Measurements from ENCODE around the gene KLHDC7B.

KLHDC7B gene

GRCh38 chr22:50548040-50548920, 2.6 kb downstream of the KLHDC7B start:
- peak in 1 of 3 experiments; percentile 52 for DNase-seq (ENCODE audit: low read depth in 3 of 3)

- no peak for DNase-seq (ENCODE audit: low read depth in 3 of 3)
These were observed 3.5 kb downstream of the KLHDC7B start for GRCh38 chr22:50548921-50549790.

GRCh38 chr22:50550395-50550794, 4.7 kb downstream of the KLHDC7B start:
- DNase-seq (ENCODE audit: low read depth in 3 of 3): no peak

GRCh38 chr22:50551160-50551752, 5.6 kb downstream of the KLHDC7B start:
- no peak for DNase-seq (ENCODE audit: low read depth in 3 of 3)

GRCh38 chr22:50553310-50553709, 7.6 kb downstream of the KLHDC7B start:
- no peak for DNase-seq (ENCODE audit: low read depth in 3 of 3)

- DNase-seq (ENCODE audit: low read depth in 3 of 3): no peak
These were observed 11.0 kb downstream of the KLHDC7B start for GRCh38 chr22:50556703-50557102.

- no peak for DNase-seq (ENCODE audit: low read depth in 3 of 3)
These were observed 14.3 kb downstream of the KLHDC7B start for GRCh38 chr22:50560034-50560433.

- no peak for DNase-seq (ENCODE audit: low read depth in 3 of 3)
These were observed 16.0 kb downstream of the KLHDC7B start for GRCh38 chr22:50561401-50562358.

- DNase-seq (ENCODE audit: low read depth in 3 of 3): peak; percentile 94 to 98 (median 95)
These were observed 17.1 kb downstream of the KLHDC7B start, which contains the start of gene SYCE3 for GRCh38 chr22:50562523-50563412. TSS of gene SYCE3 (minus strand) at chr22:50562919. CDS start at chr22:50556405, 6,514 bp downstream.

GRCh38 chr22:50563413-50564160, 17.9 kb downstream of the KLHDC7B start:
- DNase-seq (ENCODE audit: low read depth in 3 of 3): no peak

GRCh38 chr22:50564289-50564688, 18.6 kb downstream of the KLHDC7B start:
- DNase-seq (ENCODE audit: low read depth in 3 of 3): no peak

GRCh38 chr22:50567721-50568252, 22.1 kb downstream of the KLHDC7B start:
- no peak for DNase-seq (ENCODE audit: low read depth in 3 of 3)

GRCh38 chr22:50568626-50569025, 22.9 kb downstream of the KLHDC7B start:
- DNase-seq (ENCODE audit: low read depth in 3 of 3): no peak

- DNase-seq (ENCODE audit: low read depth in 3 of 3): no peak
These were observed 23.4 kb downstream of the KLHDC7B start for GRCh38 chr22:50569041-50569459.

- no peak for DNase-seq (ENCODE audit: low read depth in 3 of 3)
These were observed 24.3 kb downstream of the KLHDC7B start for GRCh38 chr22:50569896-50570535.

GRCh38 chr22:50570861-50571260, 25.2 kb downstream of the KLHDC7B start:
- no peak for DNase-seq (ENCODE audit: low read depth in 3 of 3)

- no peak for DNase-seq (ENCODE audit: low read depth in 3 of 3)
These were observed 25.8 kb downstream of the KLHDC7B start for GRCh38 chr22:50571264-50572175.

Measured in stimulated activated CD4-positive, alpha-beta T cell treated with anti-CD3 and anti-CD28 coated beads, TNF-alpha, amount 100 ng/mL, for 4 hours (primary cell).